Stimulated activated CD4-positive, alpha-beta T cell treated with anti-CD3 and anti-CD28 coated beads, Interleukin-1b, Interleukin-23, amount 100 ng/mL, for 1 hour (primary cell): ENCODE results near the gene MCCC2.
"Not testable (repeated sequence)": the region's sequence is repeated elsewhere in the genome, so short reads cannot be mapped to it uniquely, and the experiment has no call there.

Experiments used
- DNase-seq, 2 donors: peaks; one replicate each; pipeline ENCODE4 v3.0.0-alpha.2; 2020; ENCODE audit warnings: low read depth in 2 of 2

MCCC2 gene

GRCh38 chr5:71662381-71662780, 75.2 kb downstream of the MCCC2 start:
- DNase-seq, result no peak

GRCh38 chr5:71663191-71663969, 76.2 kb downstream of the MCCC2 start:
- no peak for DNase-seq

GRCh38 chr5:71664615-71665014, 77.5 kb downstream of the MCCC2 start:
- not testable (repeated sequence) for DNase-seq

GRCh38 chr5:71666321-71666720, 79.2 kb downstream of the MCCC2 start:
- no peak for DNase-seq

- no peak for DNase-seq
These were observed 90.8 kb downstream of the MCCC2 start for GRCh38 chr5:71677977-71678376.

GRCh38 chr5:71679714-71680113, 92.6 kb downstream of the MCCC2 start:
- no peak for DNase-seq

- no peak for DNase-seq
These were observed 93.4 kb downstream of the MCCC2 start for GRCh38 chr5:71680510-71680909.

- DNase-seq, result no peak
These were observed 94.2 kb downstream of the MCCC2 start for GRCh38 chr5:71681296-71681695.

- DNase-seq, result no peak
These were observed 97.2 kb downstream of the MCCC2 start for GRCh38 chr5:71684309-71684708.

GRCh38 chr5:71693828-71694427, 106.8 kb downstream of the MCCC2 start:
- DNase-seq, result no peak

GRCh38 chr5:71695071-71695470, 107.9 kb downstream of the MCCC2 start:
- no peak for DNase-seq

GRCh38 chr5:71695595-71695994, 108.5 kb downstream of the MCCC2 start:
- no peak for DNase-seq

GRCh38 chr5:71697967-71698366, 110.8 kb downstream of the MCCC2 start:
- no peak for DNase-seq

GRCh38 chr5:71699233-71699632, 112.1 kb downstream of the MCCC2 start:
- DNase-seq, result no peak

GRCh38 chr5:71699751-71700150, 112.6 kb downstream of the MCCC2 start:
- no peak for DNase-seq

GRCh38 chr5:71700803-71701202, 113.7 kb downstream of the MCCC2 start:
- no peak for DNase-seq

- DNase-seq, result no peak
These were observed 114.3 kb downstream of the MCCC2 start for GRCh38 chr5:71701407-71701806.

- no peak for DNase-seq
These were observed 116.8 kb downstream of the MCCC2 start for GRCh38 chr5:71703941-71704340.

- no peak for DNase-seq
These were observed 118.3 kb downstream of the MCCC2 start for GRCh38 chr5:71705421-71705820.

GRCh38 chr5:71706906-71707305, 119.8 kb downstream of the MCCC2 start:
- DNase-seq, result no peak
